Fibroblast of gingiva (primary cell): ENCODE data around the gene HPS4.
A peak's percentile ranks its signal among the peaks of the same experiment; 100 is the strongest.

Source experiments
- DNase-seq: peaks from one replicate; pipeline ENCODE4 v3.0.0-alpha.2; 2011; ENCODE audit warnings: low read depth

HPS4 gene

DNA sequence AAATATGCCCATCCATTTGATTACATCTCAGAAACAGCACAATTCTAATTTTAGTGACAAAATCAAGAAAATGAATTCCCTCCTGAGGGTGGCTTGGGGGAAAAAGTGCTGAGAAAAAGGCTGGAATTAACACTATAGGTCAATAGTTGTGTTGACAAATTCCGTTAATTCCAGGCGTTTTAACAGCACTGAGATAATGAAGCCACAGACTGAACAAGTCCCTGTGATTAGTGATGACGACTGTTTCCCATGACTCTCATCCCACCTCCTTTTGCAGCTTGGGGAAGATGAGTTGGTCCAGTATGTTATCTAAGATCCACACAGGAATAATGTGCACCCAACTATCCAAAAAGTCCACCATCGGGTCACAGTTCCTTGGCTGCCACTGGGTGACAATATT is 12.9 kb upstream of the HPS4 start:
- no peak for DNase-seq

DNA sequence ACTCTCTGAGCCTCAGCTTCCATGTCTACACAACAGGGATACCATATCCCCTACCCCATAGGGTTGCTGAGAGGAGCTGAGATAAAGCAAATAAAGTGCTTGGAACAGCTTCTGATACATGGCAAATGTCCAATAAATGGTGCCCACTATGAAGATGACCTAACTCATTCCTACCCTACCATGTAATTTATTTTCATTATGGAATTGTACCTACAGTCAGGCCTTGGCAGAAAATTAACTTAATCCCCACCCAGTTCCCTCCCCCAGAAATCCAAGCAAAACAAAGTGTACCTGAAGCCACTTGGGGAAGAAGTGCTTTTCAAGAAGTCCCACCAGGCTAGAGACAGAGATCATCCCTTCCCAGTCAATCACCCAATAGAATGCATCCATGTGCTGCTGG is 10.9 kb upstream of the HPS4 start:
- no peak for DNase-seq

DNA sequence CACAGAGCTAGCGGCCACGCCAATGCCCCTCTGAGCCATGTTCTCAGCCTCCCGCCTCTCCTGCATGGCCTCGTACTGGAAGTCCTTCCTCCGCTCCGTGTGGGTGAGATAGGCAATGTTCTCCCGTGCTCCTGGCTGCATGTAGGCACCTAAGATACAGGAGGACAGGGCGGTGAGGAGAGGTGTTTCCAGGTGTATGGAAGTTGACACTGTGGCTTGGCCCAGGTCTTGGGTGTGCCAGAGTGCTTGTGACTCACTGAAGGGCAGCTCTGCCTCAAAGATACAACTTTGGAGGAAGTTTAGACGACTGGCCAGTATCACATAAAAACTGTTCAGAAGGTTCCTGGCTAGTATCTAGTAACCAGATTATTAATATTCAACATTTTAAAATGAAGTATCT is 8.6 kb upstream of the HPS4 start:
- no peak for DNase-seq

DNA sequence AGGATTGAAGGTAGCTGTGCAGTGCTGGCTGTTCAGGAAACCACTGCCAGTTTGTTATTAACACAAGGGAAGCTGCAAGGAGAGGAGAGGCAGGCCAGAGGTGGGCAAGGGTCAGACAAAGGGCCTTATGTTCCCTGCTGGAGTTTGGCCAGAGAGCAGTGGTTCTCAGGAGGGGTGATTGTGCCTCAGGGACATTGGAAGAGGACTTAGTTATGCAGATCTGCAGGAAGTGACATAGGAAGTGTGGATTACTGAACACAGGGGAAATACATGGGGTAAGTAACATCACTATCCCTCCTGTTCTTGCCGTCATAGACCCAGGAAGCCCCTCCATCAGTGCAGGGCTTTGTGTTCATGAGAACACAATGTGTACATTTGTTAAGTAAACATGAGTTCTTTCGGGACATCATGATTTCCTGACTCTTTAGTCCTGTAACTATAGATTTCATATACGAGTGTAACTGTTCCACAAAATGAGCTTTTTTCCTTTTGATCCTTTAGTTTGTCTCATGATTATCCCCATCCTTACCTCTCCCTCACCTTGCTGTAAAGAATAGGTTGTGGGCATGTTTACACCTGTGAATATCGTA is 6.0 kb upstream of the HPS4 start:
- DNase-seq, result no peak

DNA sequence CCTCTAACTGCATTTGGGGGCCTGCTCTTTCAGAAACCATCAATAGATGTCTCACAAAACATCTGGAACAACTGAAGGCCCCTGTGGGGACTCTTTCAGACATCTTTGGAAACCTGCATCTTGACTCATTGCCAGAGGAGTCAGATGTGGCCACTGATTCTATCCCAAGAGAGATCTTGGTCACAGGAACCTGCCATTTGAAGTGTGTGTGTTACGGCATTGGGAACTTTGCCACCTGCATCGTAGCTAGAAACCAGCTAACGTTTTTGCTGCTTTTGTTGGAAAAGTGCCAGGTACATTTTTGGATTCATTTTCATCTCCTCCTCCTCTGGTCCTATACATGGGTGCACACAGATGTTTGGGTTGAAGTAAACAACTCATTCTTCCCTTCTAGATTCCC is 4.4 kb upstream of the HPS4 start:
- no peak for DNase-seq

DNA sequence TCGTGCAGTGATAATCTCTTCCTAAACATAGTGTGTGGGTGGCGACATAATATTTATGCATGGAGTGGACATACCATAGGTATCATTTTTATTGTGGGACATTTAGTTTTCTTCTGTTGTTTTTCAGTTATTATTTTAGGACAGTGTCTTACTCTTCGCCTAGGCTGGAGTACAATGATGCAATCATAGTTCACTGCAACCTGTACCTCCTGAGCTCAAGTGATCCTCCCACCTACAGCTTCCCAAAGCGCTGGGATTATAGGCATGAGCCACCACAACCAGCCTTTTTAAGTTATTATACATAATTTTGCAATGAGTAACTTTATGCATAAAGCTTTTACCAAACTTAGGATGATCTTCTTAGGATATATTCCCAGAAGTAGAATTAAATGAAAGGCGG is 2.8 kb upstream of the HPS4 start:
- no peak for DNase-seq

DNA sequence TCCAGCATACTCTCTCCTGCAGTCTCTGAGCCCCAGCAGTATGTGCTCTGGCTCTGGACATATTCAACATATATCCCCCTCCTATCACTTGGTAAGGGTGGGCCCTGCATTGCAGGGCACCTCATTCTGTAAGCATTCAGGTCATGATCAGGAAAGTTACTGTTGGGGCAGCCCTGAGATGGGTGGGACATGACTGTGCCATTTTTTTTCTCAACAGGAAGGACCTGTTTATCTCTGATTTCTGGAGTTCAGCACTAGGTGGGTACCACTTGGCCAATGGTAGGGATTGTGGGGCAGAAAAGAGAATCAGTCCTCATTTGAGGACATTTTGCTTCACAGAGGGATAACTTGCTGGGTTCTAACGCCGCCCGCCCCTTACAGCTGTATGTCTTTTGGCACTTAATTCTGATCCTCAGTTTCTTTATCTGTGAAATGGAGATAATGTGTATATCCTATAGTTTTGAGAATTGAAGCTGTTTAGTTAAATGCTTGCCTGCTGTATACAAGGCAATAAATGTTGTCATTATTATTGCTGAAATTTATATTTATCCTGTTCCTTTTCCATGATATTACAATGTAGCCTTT is 2.3 kb upstream of the HPS4 start:
- no peak for DNase-seq

DNA sequence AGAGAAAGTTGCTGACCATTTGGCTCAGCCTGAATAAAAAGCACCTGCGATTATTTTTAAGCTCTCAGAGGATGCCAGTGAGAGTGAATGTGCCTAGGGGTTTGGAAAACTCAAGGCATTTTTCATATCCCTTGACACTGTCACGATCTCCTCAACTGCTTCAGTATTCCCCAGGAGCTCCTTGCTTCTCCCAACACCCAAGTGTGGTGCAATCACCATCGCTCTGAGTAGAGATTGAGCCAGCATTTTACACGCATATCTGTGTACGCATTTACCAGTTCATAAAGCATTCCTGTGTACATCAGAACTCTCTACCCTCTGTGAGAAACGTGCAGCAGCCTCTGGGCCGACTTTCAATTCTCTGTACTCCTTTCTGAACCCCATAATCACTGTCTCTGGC is 1.4 kb upstream of the HPS4 start:
- peak; percentile 37 for DNase-seq

DNA sequence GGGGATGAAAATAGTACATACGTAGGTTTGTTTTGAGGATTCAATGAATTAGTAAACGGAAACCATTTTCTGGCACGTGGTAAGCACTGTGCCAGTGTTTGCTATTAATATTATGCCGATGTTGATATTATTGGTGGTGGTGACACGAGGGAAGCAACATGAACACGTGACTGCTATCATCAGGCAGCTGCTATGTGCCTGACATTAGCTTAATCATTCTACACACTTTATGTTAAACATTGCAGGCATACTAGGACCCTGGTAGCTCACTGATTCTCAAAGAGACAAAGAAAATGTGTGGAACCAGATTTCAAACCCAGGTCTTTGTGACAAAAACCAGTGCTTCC is 750 bp upstream of the HPS4 start:
- no peak for DNase-seq

DNA sequence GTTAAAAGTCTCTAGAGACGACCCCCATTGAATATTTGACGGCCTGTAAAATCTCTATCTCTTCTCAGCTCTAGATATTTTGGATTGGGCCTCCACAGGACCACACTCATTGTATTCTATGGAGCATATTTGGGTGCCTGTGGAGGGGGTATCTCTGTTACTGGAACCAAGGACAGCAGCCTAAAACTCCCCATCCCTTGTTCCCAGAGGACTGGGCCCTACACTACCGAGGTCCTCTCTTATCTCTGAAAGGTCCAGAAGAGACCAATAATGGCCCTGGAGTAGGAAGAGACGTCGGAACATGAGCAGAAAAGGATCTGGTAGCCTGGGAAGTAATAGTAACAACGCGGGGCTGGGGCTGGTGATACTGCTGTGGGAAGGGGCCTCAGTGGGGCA is 542 bp downstream of the HPS4 start:
- no peak for DNase-seq

DNA sequence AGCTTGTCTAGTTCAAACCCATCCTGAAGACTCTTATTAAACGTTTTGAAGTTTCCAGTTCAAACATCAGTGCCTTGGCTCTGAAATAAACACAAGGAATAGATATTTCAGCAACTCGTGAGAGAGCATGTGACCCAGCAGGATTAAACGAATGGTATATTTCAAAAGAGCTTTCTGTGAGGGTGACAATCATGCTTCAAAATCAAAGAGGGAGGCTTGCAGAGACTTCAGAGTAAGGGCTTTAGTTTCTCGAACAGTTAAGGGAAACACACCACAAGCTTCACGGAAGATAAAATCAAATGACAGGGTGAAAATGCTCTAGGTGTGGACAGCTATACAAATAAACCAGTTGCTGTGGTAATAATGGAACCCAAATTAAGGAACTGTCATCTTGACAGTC is 1.4 kb downstream of the HPS4 start:
- no peak for DNase-seq

DNA sequence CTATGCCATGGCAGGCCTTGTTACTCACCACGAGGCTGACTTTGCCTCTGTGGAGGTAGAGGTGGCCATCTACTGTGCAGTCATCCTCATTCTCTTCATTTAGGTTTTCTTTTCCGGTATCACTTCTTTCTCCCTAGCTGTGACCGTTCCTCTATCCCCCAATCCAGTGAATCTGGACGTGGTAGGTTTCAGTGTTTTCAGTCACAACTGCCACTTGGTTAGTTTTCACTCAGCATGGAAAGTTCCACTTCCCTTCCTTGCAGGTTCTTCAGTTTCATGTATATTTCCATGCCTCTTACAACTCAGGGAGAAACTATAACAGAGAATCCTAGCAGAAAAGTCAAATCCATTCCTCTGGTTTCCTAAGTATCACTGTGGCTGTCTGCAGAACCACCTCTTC is 1.9 kb downstream of the HPS4 start:
- DNase-seq, result no peak

DNA sequence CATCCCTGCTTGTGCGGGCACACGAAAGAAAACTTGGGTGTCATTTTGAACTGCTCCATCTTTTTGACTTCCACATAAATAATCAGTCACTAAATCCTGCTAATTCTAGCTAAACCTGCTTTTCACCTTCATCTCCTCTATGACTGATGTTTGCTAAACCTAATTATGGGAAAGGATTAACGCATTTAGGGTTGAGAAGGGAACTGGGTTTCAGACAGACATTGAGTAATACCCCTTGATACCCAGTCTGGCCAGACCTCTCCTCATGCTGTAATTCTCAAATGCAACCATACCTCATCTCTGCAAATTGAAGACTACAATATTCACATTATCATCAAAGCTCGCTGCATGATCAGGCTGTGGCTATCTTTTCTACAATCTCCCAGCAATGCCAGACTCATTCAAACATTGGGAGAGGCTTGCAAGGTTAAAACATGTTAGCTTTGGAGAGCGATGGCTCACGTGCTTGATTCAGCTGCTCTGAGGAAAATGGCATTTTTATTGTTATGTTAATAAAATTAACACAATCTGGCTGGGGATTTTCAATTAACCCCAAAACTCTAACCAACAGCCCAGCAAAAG is 2.4 kb downstream of the HPS4 start:
- DNase-seq, result no peak

DNA sequence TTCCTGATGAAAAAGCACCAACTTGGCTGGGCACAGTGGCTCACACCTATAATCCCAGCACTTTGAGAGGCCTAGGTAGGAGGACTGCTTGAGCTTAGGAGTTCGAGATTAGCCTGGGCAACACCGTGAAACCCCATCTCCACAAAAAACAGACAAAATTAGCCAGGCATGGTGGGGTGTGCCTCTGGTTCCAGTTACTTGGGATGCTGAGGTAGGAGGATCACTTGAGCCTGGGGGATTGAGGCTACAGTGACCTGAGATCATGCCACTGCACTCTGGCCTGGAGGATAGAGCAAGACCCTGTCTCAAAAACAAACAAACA is 3.0 kb downstream of the HPS4 start:
- no peak for DNase-seq

DNA sequence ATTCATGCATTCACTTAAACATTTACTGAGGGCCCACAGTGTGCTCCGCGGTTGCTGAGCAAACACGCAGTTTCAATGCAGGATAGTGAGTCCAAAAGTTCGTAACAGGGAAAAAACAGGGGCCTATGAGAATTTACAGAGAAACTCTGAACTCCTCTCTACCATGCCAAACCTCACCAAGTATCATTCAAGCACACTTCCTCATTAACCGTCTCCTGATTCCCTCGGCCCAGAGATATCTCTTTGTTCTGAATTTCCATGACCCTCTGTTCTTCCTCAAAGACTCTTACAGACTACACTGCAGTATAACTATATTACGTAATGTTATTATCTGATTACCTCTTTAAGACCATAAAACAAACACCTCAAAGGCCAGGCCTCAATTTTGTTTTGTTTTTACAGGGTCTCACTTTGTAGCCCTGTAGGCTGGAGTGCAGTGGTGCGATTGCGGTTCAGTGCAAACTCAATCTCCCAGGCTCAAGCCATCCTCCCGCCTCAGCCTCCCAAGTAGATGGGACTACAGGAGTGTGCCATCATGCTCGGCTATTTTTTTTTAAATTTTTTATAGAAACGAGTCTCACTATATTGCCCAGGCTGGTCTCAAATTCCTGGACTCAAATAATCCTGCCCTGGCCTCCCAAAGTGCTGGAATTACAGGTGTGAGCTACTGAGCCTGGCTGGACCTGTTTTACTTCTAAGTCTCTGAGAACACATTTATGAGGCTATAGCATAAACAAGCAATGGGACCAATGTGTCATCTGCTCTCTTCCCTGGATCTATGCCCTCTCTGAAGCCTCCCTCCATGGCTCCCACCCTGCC is 3.6 kb downstream of the HPS4 start:
- DNase-seq, result no peak

DNA sequence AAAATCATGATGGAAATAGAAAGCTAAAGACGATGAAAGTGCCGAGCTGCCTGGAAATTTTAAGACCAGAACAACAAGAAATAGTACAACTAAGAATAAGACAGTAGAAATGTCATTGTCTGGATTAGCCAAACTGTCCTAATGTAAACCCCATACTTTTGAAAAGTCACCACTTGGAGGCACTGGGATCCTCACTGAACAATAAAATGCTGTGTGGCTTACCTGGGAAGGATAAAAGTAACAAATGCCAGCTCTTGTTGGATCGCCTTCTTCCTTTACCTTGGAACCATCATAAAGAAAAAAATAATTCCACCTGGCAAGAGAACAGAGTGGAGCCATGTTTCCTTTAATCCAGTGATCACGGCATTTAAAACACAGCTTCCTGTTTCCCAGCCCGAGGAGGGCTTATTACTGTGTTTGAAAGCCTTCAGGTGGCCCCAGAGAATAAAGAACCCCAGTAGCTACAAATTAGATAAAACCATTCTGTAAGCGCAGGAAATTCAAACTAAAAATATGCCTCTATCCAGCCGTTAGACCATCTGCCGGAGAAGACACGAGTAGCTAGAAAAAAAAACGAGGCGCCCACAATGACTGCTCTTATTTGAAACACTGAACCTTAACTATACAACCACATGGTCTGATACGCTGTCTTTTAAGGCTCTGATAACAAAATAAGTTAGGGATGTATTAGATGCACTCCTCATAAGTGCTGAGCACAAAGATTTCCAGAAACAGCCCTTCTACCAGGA is 4.4 kb downstream of the HPS4 start:
- DNase-seq, result no peak

DNA sequence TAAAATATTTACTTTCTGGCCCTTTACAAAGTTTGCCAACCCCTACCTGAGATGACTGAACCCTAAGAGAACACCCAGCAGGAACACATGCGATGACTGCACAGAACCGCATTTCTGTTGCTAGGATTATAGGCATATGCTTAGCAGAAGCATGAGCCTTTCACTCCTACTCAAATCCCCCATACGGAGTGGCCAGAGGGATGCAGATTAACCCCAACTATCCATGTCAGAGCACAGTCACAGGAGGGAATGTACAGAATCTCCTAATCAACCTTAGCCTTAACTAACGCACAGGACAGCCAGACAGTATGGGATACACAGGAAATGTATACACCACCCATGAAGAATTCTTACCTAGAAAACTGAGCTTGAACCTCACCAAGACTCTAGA is 6.2 kb downstream of the HPS4 start:
- DNase-seq, result no peak

DNA sequence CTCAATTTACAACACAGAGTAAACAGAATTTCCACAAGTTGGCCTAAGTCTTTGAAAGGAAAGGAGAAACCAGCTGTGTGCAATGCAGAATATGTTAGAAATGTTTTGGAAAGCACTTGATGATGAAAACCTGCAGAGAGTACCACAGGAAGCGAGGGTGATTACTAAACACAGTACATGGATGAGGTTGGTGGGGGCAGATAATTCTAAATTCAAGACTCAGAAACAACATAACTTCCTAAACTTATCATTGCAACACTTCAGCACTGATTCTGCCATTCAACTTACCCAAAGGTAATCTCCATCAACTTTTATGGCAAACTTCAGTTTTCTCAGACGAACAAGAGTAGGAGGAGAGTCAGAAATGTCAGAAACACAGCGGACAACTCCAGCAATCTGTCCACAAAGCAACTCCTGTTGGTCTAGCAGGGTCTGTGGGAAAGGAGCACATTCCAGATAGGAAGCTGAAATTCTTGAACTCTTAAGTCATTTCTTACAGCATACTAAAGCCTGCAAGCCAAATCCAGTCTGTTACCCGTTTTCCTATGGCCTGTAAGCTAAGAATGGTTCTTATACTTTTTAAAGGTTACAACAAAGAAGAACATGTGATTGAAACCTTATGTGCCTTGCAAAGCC is 6.8 kb downstream of the HPS4 start:
- DNase-seq, result no peak

DNA sequence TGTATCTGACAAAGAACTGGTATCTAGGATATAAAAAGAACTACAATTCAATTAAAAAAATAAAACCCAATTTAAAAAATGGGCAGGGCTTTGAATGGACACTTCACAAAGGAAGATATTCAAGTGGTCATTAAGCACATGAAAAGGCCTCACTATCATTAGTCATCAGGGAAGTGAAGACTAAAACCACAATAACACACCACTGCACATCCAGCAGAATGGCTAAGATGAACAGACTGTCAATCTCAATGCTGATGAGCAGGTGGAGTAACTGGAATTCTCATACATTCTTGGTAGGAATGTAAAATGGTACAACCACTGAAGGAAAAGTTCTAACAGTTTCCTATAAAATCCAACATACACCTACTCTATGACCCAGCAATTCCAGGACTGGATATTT is 8.9 kb downstream of the HPS4 start:
- DNase-seq, result no peak

DNA sequence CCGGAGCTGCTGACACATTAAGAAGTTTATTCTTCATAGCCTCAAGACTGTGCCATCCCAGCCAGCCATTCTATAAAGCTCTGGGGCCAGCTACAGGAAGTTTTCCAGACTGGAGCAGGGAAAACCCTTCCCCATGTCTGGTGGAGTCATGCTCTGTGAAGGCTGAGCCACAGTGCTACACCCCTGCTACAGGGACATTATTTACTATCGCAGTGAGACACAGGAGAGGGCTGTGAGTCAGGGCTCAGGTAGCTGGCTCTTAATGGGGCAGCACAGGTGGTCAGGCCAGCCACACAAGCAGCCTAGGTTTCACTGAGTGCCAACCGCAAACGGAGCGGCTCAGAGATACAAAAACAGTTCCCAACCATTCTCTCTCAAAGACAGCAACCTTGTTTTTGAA is 12.1 kb downstream of the HPS4 start:
- no peak for DNase-seq

DNA sequence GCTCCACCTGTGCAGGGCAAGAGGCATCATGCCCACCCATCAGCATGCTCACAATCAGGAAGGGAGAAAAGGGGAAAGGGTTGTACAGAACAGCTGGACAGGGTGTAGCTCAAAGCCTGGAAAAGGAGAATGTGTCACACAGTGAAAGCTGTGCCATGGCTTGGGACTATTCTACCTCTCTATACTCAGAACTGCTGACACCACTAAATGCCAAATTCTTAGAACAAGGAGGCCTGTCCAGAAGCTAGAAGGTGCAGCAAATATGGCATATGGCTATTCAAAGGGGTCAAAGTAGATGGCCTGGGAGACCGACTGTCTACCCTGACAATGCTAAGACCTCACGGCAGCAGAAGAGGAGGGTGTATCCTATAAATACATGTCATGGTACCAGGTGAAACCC is 12.8 kb downstream of the HPS4 start:
- DNase-seq, result no peak

DNA sequence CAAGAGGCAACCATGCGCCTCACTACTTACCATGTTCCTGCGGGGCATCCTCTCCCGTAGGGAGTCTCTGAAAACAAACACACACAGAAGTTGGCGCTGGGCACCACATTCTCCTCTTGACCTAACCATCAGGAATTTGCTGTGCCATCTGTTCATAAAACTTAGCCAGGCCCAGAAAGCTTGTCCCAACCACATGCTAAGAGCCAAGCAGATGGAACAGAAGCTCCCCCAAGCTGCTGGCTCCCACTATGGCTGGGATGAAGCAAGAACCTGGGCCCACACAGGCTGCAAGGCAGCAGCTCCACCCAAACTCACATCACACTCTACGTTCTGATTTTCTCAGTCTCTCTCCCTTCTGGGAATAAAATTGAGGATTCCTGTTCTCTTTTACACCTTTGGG is 17.4 kb downstream of the HPS4 start:
- DNase-seq, result peak; percentile 93

DNA sequence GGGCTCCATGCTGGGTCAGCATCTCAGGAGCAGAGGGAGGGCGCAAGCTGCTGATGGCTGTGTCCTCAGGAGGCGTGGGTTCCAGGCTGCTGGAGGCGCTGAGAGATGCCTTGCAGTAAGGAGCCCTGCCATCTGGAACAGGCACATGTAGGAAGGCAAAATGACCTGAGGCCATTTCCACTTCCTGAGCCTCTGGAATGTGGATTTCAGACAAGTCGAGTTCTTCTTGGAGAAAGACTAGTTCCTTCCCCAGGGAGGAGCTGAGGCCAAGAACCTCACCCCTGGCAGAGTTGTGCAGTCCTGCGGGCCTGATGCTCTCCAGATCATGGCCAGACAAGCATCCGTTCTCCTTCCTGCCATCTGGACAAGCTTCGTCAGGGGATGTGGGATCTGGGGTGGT is 19.3 kb downstream of the HPS4 start:
- DNase-seq, result peak; percentile 90
